Measurements from ENCODE around the gene SAMD4A.

- TF ChIP-seq CTCF (conservative IDR thresholded peaks at IDR 0.05; ENCODE audit: low read depth, low read length) (no peak), EZH2 (IDR thresholded peaks at IDR 0.05; ENCODE audit: borderline replicate concordance, low read depth, low read length, poor library complexity, severe bottlenecking) (no peak)
Measured at GRCh38 chr14:54768501-54769129, 201.7 kb downstream of the SAMD4A start.
